ENCODE measurements around the gene PITPNM1. TPM values are rescaled to one million over a fixed set of nuclear protein-coding genes. Genes with fewer than 3 reads are reported as not detected.

Gene PITPNM1
- total RNA-seq, 2 donors from 2014 or later = 89.3 to 91.4 TPM

DNA sequence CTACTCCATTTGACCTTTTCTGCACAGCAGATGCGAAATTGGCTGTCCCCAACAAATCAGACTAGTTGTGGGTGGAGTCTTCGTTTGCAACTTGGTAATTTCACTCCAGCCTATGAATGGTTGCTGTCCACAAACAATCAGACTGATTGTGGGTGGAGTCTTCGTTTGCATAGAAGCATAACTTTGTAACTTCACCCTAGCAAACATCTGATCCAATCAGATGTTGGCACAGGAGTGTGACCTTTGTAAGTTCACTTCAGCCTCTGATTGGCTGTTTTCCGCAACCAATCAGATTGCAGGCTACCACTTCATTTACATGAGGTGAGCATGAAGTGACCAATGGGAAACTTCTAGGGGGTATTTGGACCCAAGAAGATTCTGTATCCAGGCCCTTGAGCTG lies 34.4 kb upstream of the PITPNM1 start:
- intact Hi-C loops (cut with DNase I) = no loop called here
- H3K27ac ChIP-seq = no peak overlapping the region
- no peaks in the 10 kb centered on the region for H3K36me3 ChIP-seq
- no peak overlapping the region for H3K9ac ChIP-seq (ENCODE audit: low read depth in 2 of 2, low read length in 2 of 2)
- TF ChIP-seq, protein P1, sequence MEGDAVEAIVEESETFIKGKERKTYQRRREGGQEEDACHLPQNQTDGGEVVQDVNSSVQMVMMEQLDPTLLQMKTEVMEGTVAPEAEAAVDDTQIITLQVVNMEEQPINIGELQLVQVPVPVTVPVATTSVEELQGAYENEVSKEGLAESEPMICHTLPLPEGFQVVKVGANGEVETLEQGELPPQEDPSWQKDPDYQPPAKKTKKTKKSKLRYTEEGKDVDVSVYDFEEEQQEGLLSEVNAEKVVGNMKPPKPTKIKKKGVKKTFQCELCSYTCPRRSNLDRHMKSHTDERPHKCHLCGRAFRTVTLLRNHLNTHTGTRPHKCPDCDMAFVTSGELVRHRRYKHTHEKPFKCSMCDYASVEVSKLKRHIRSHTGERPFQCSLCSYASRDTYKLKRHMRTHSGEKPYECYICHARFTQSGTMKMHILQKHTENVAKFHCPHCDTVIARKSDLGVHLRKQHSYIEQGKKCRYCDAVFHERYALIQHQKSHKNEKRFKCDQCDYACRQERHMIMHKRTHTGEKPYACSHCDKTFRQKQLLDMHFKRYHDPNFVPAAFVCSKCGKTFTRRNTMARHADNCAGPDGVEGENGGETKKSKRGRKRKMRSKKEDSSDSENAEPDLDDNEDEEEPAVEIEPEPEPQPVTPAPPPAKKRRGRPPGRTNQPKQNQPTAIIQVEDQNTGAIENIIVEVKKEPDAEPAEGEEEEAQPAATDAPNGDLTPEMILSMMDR (IDR thresholded peaks at IDR 0.05) = no peak
- no peaks in the 10 kb centered on the region for H3K9me3 ChIP-seq
- no peaks in the 10 kb centered on the region for H3K27me3 ChIP-seq
- no peak for DNase-seq
- peaks cover 3% of the 10 kb centered on the region for H3K4me1 ChIP-seq
- no peak overlapping the region for H3K4me3 ChIP-seq

DNA sequence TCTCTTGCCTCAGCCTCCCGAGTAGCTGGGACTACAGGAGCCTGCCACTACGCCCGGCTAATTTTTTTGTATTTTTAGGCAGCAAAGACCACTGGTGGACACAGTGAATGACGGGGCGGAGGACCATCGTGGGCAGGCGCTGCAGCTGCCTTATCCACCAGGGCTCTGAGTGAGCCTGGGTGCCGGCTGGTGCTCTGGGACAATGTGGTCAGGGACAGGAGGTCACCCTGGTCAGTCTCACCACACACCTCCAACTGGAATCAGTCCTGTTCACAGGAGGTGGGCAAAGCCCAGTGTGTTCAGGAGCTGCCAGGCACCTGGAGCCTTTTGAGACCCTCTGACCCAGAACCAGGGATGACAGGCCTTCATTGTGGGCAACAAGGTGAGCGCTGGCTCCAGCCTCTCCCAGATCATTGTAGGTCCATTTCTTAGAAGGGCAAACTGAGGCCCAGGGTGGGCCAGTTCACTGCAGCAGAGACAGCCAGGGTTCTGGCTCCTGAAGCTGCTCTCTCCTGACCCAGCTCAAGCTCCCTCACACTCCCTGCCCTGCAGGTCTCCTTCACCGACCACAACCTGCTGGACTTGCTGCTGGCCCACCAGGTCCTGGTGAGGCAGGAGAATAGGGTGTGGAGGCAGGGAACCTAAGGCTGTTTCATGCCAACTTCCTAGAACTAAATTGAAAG lies 33.8 kb upstream of the PITPNM1 start:
- no peaks in the 10 kb centered on the region for H3K27me3 ChIP-seq
- peaks cover under 1% of the 10 kb centered on the region for H3K4me1 ChIP-seq
- no peaks in the 10 kb centered on the region for H3K9me3 ChIP-seq
- intact Hi-C loops (cut with DNase I) = no loop called here
- TF ChIP-seq, protein P1 (IDR thresholded peaks at IDR 0.05) = no peak
- no peak overlapping the region for H3K27ac ChIP-seq
- H3K36me3 ChIP-seq = no peaks in the 10 kb centered on the region
- H3K4me3 ChIP-seq = no peak overlapping the region
- H3K9ac ChIP-seq (ENCODE audit: low read depth in 2 of 2, low read length in 2 of 2) = no peak overlapping the region
- no peak for DNase-seq

DNA sequence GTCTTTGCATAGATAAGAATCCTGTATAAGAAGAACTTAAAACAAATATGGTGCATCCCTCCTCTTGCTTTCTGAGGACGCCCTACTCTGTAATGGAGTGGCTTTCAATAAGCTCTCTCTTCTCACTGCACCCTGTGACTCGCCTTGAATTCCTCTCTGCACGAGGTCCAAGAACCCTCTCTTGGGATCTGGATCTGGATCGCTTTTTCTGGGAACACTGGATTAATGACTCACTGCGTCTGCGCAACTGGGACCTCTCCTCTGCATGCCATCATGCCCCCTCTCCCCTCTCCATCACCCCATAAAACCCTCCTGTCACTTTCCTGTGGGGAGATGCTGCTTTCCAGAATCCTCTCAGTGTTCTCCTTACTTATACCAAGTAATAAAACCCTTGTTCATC lies 33.1 kb upstream of the PITPNM1 start:
- no peaks in the 10 kb centered on the region for H3K4me1 ChIP-seq

DNA sequence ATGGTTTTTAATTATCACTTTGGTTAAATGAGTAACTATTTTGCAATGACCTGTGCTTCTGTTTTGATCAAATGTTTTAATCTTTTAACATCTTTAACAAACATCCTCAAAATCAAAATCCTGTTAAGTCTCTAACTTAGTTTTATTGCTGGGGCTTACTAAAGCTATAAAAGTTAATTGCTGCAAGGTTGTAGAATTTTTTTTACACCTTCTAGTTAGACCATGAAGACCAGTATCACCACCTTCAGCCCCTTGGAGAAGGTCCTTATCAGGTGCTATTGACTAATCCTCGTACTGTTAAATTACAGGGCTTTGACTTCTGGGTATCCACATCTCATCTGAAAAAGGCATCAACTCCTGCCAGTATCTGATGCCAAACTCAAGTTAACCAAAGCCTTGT lies 30.4 kb upstream of the PITPNM1 start:
- DNase-seq = no peak
- Histone ChIP-seq H3K9ac (ENCODE audit: low read depth in 2 of 2, low read length in 2 of 2) (no peak overlapping the region), H3K4me1 (no peaks in the 10 kb centered on the region), H3K4me3 (no peak overlapping the region), H3K36me3 (no peaks in the 10 kb centered on the region), H3K27ac (peak overlapping the region; percentile 49), H3K9me3 (no peaks in the 10 kb centered on the region), H3K27me3 (no peaks in the 10 kb centered on the region)
- intact Hi-C loops (cut with DNase I) = no loop called here
- TF ChIP-seq, protein P1 (IDR thresholded peaks at IDR 0.05) = no peak

More for the DNA sequence above, 33.1 kb upstream of the PITPNM1 start:
- DNase-seq = no peak
- TF ChIP-seq, protein P1 (IDR thresholded peaks at IDR 0.05) = no peak
- Histone ChIP-seq H3K27me3 (no peaks in the 10 kb centered on the region), H3K4me3 (no peak overlapping the region), H3K9ac (ENCODE audit: low read depth in 2 of 2, low read length in 2 of 2) (no peak overlapping the region), H3K36me3 (no peaks in the 10 kb centered on the region), H3K27ac (no peak overlapping the region), H3K9me3 (no peaks in the 10 kb centered on the region)
- intact Hi-C loops (cut with DNase I) = no loop called here

DNA sequence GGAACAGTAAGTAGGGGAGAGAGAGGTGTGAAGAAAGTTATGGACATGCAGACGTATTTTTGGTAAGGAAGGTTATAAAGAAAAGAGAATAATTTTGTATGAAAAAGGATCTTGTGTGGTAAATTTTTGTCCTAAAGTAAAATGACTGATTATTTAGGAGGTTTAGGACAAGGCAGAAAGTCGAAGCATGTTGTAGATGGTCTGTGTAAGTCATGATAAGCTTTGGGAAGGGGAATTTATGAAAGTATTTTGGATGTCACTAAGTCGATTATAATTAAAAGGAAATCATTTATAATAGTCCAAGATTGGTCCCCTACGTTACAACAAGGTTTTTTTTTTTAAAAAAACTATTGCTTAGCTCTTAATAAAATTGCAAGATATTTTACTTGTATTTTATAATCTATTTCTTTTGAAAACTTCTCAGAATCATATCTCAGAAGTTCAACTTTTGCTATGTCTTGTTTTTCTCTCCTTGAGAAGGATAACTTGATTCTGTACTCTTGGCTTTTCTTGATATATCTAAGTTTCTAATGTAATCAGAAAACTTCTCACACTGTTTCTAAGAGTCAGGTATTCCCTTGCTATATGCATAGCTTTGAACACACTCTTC lies 29.0 kb upstream of the PITPNM1 start:
- no peaks in the 10 kb centered on the region for H3K9me3 ChIP-seq
- TF ChIP-seq, protein P1 (IDR thresholded peaks at IDR 0.05) = no peak
- intact Hi-C loops (cut with DNase I) = no loop called here
- no peaks in the 10 kb centered on the region for H3K4me1 ChIP-seq
- no peak for DNase-seq
- H3K4me3 ChIP-seq = no peak overlapping the region
- H3K9ac ChIP-seq (ENCODE audit: low read depth in 2 of 2, low read length in 2 of 2) = no peak overlapping the region
- H3K27ac ChIP-seq = no peak overlapping the region
- no peaks in the 10 kb centered on the region for H3K36me3 ChIP-seq
- H3K27me3 ChIP-seq = no peaks in the 10 kb centered on the region

All from colonic mucosa (tissue), 4 donors.